Neural progenitor cell (in vitro differentiated cells): ENCODE results near the gene EPSTI1.

Source experiments
- EZH2 ChIP-seq: fragments of 200-600 bp; sonication (generic); IDR thresholded peaks from 2 replicates; pipeline ENCODE4 v1.6.1; 2017; ENCODE audit warnings: antibody characterized with exemption, mild to moderate bottlenecking, moderate library complexity
- EZH2phosphoT487 ChIP-seq: fragments of 200-600 bp; sonication (generic); IDR thresholded peaks from 2 replicates; pipeline ENCODE4 v1.6.1; 2017; ENCODE audit warnings: antibody characterized with exemption
- TF ChIP-seq, protein P1 (sequence below): fragments of 200-600 bp; sonication (generic); IDR thresholded peaks from 2 replicates; pipeline ENCODE4 v1.5.1; 2017; ENCODE audit warnings: antibody characterized with exemption, mild to moderate bottlenecking

DNA sequence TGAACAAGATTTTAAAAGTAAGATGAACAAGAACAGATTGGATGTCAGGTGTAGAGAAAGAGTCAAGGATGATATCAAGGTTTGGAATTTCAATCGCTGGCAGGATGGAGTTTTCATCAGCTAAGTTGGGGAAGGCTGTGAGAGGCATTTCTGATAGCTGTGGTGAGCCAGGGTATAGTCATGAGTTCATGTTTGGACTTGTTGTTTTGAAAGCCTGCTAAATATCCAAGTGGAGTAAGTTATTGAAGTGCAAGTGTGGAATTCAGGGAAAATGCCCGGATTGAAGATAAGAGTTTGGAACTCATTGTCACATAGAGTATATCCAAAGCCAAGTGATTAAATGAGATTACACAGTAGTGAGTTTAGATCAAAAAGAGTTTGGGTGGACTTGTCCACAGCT, 11.0 kb upstream of the EPSTI1 start:
- TF ChIP-seq EZH2phosphoT487 (no peak), EZH2 (no peak)
- TF ChIP-seq, protein P1, sequence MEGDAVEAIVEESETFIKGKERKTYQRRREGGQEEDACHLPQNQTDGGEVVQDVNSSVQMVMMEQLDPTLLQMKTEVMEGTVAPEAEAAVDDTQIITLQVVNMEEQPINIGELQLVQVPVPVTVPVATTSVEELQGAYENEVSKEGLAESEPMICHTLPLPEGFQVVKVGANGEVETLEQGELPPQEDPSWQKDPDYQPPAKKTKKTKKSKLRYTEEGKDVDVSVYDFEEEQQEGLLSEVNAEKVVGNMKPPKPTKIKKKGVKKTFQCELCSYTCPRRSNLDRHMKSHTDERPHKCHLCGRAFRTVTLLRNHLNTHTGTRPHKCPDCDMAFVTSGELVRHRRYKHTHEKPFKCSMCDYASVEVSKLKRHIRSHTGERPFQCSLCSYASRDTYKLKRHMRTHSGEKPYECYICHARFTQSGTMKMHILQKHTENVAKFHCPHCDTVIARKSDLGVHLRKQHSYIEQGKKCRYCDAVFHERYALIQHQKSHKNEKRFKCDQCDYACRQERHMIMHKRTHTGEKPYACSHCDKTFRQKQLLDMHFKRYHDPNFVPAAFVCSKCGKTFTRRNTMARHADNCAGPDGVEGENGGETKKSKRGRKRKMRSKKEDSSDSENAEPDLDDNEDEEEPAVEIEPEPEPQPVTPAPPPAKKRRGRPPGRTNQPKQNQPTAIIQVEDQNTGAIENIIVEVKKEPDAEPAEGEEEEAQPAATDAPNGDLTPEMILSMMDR, result no peak
